K562 (cell line): ENCODE data around the gene TELO2. TPM values are rescaled to one million over a fixed set of nuclear protein-coding genes. Genes with fewer than 3 reads are reported as not detected.

ENCODE experiments used
- ATAC-seq: fragments of 200-7000 bp; cut with Tn5 transposase; 3 replicates; pipeline ENCODE4 v1.9.1; 2020; ENCODE audit warnings: moderate library complexity
- BruUV-seq: library from RNA; stranded (reverse); fragments of 400-500 nt; replicated peaks from 2 replicates; lab custom pipeline; 2021; lab: Mats Ljungman, UMichigan
- CTCF ChIA-PET: fragments of 300-600 bp; formaldehyde crosslinking; extraction: SDS; loops from one replicate; lab custom pipeline; 2021; ENCODE audit warnings: low intra/inter-chr PET ratio; lab: Yijun Ruan, JAX
- POLR2A ChIA-PET: fragments of 300-600, 350-650 bp; sonication (Branson Sonifier 250); formaldehyde crosslinking; extraction: SDS; loops from one replicate; lab custom pipeline; 2021; ENCODE audit warnings: antibody characterized with exemption, inconsistent platforms; lab: Yijun Ruan, JAX
- DNase-seq, 4 experiments: peaks; one replicate each; pipeline versions ENCODE4 v3.0.0 to v3.0.0-alpha.2; 2011 to 2018; ENCODE audit warnings: low spot score in 3 of 4, mixed read lengths in 3 of 4; ENCODE audit errors: extremely low read depth in 1 of 4
- FAIRE-seq: peaks from 2 replicates; lab custom pipeline; 2011; peaks lifted over from hg19 to GRCh38; lab: Jason Lieb, UNC
- H2AFZ ChIP-seq: 2 replicates; pipeline ENCODE4 v1.6.0; 2011; ENCODE audit warnings: low read depth, low read length, control low read depth, inconsistent platforms
- H3K27ac ChIP-seq: fragments of 200-600 bp; 3 replicates; pipeline ENCODE4 v1.8.0; 2011; ENCODE audit warnings: low read depth, mild to moderate bottlenecking, control low read depth, inconsistent platforms, low read length, moderate library complexity, mixed read lengths; ENCODE audit errors: extremely low read depth
- H3K27me3 ChIP-seq, 2 experiments: fragments of 300-600 bp in 1 of 2; 2 replicates in 1 of 2; 3 replicates in 1 of 2; pipeline versions ENCODE4 v1.6.0 to v1.8.0; 2011; ENCODE audit warnings: inconsistent platforms in 2 of 2, low read length in 2 of 2, mild to moderate bottlenecking in 1 of 2, mixed read lengths in 1 of 2, moderate library complexity in 1 of 2; ENCODE audit not compliant: control insufficient read depth in 2 of 2, insufficient read depth in 2 of 2
- H3K36me3 ChIP-seq: fragments of 300-600 bp; 3 replicates; pipeline ENCODE4 v1.8.0; 2011; ENCODE audit warnings: mild to moderate bottlenecking, low read length, inconsistent platforms; ENCODE audit not compliant: control insufficient read depth, insufficient read depth
- H3K4me1 ChIP-seq, 2 experiments: fragments of 200-600 bp in 1 of 2; replicated peaks in 1 of 2; 2 replicates in 1 of 2; 3 replicates in 1 of 2; pipeline versions ENCODE4 v1.5.1 to v1.8.0; 2011; ENCODE audit warnings: inconsistent platforms in 2 of 2, low read length in 2 of 2, mild to moderate bottlenecking in 1 of 2, mixed read lengths in 1 of 2, moderate library complexity in 1 of 2; ENCODE audit not compliant: control insufficient read depth in 2 of 2, insufficient read depth in 2 of 2
- H3K4me2 ChIP-seq: 2 replicates; pipeline ENCODE4 v1.6.1; 2011; ENCODE audit warnings: low read length, control low read depth, inconsistent platforms, mixed read lengths; ENCODE audit not compliant: insufficient read depth
- H3K4me3 ChIP-seq: fragments of 200-600 bp; sonication (generic), shearing (Covaris generic); 2 replicates; pipeline ENCODE4 v1.5.1; 2016; ENCODE audit warnings: control low read depth, inconsistent platforms
- H3K79me2 ChIP-seq: fragments of 200-600 bp; 3 replicates; pipeline ENCODE4 v1.8.0; 2011; ENCODE audit warnings: low read length, inconsistent platforms; ENCODE audit not compliant: control insufficient read depth, insufficient read depth
- H3K9ac ChIP-seq, 2 experiments: 2 replicates each; pipeline versions ENCODE4 v1.6.0 to v1.6.1; 2011; ENCODE audit warnings: low read depth in 2 of 2, low read length in 2 of 2, control low read depth in 1 of 2, inconsistent platforms in 1 of 2, mild to moderate bottlenecking in 1 of 2, mixed read lengths in 1 of 2; ENCODE audit not compliant: insufficient read depth in 1 of 2
- H3K9me1 ChIP-seq: one replicate; pipeline ENCODE4 v1.6.0; 2011; ENCODE audit warnings: inconsistent platforms, mild to moderate bottlenecking, low read length, moderate library complexity; ENCODE audit not compliant: control insufficient read depth, insufficient read depth
- H3K9me3 ChIP-seq: replicated peaks from 2 replicates; pipeline ENCODE4 v1.5.1; 2011; ENCODE audit warnings: low read depth, low read length, inconsistent platforms; ENCODE audit not compliant: control insufficient read depth, insufficient read depth
- H4K20me1 ChIP-seq: replicated peaks from 2 replicates; pipeline ENCODE4 v1.6.1; 2011; ENCODE audit warnings: low read length, inconsistent platforms, mixed read lengths; ENCODE audit not compliant: control insufficient read depth, insufficient read depth
- E2F3 ChIP-seq: fragments of 250-450 bp; sonication (Bioruptor Pico); IDR thresholded peaks from 2 replicates; pipeline ENCODE4 v1.4.0; 2020; ENCODE audit warnings: mild to moderate bottlenecking
- L3MBTL2 ChIP-seq: fragments of 450-650 bp; IDR thresholded peaks from 2 replicates; pipeline ENCODE4 v1.6.1; 2016; ENCODE audit warnings: mild to moderate bottlenecking, moderate library complexity
- MIER1 ChIP-seq: fragments of 450-650 bp; IDR thresholded peaks from 2 replicates; pipeline ENCODE4 v1.6.1; 2016; ENCODE audit warnings: antibody characterized with exemption, mild to moderate bottlenecking, low read depth
- NCOA1 ChIP-seq: fragments of 450-650 bp; IDR thresholded peaks from 2 replicates; pipeline ENCODE4 v1.6.1; 2016; ENCODE audit warnings: low read depth
- PML ChIP-seq: IDR thresholded peaks from 2 replicates; pipeline ENCODE4 v1.6.1; 2012; ENCODE audit warnings: low read length, inconsistent platforms
- PRMT5 ChIP-seq: sonication (generic); formaldehyde crosslinking; IDR thresholded peaks from 2 replicates; pipeline ENCODE4 v1.5.0; 2020; ENCODE audit warnings: missing genetic modification reagents
- RBFOX2 ChIP-seq: fragments of 200-400 bp; formaldehyde crosslinking; IDR thresholded peaks from 2 replicates; pipeline ENCODE4 v1.6.1; 2017; ENCODE audit warnings: low read depth, mild to moderate bottlenecking, low read length, moderate library complexity
- ZNF511 ChIP-seq: sonication (generic); formaldehyde crosslinking; IDR thresholded peaks from 2 replicates; pipeline ENCODE4 v1.8.0; 2022; ENCODE audit warnings: mild to moderate bottlenecking, missing genetic modification reagents
- ZSCAN32 ChIP-seq: fragments of 450-650 bp; formaldehyde crosslinking; IDR thresholded peaks from 2 replicates; pipeline ENCODE4 v1.4.0; 2020; ENCODE audit warnings: mild to moderate bottlenecking, moderate library complexity
- WGBS: fragments of 100-300 bp; shearing (Covaris generic); methylation state at CpG from one replicate; pipeline ENCODE4 v1.1.6; 2016; ENCODE audit warnings: low coverage, mixed read lengths; ENCODE audit not compliant: insufficient coverage; ENCODE audit errors: missing lambda C conversion rate; 5-methylcytosine and 5-hydroxymethylcytosine counted together
- in situ Hi-C: fragments of 300-500 bp; cut with MboI; formaldehyde crosslinking; loops from 4 replicates; pipeline ENCODE4 v1.15.0; 2018; ENCODE audit warnings: inconsistent platforms, mixed read lengths
- intact Hi-C: fragments of 100-400 bp; cut with micrococcal nuclease; formaldehyde crosslinking; loops from 2 replicates; pipeline ENCODE4 v1.14.2; 2022
- polyA plus RNA-seq, 8 experiments: library from polyadenylated mRNA; depleted of rRNA in 4 of 8; stranded (reverse) in 5 of 8; unstranded in 3 of 8; fragments of >200 nt; fragmentation: Nextera tagmentation in 2 of 8; fragmentation: Illumina TruSeq in 1 of 8; extraction: Ambion mirVana in 2 of 8; extraction: Trizol in 1 of 8; gene quantifications; 2 replicates each; pipeline versions ENCODE4 v1.2.1 to v1.2.3, GENCODE V29; 2011 to 2014; ENCODE audit warnings: inconsistent platforms in 1 of 8, missing spikeins in 1 of 8
- total RNA-seq, 7 experiments: library from RNA; depleted of rRNA in 6 of 7; stranded (reverse); fragments of >200 nt in 6 of 7; fragmentation: Illumina TruSeq in 2 of 7; extraction: Trizol in 2 of 7; gene quantifications; 2 replicates each; pipeline versions ENCODE4 v1.2.1 to v1.2.3, GENCODE V29; 2011 to 2021; ENCODE audit warnings: low replicate concordance in 1 of 7

The TELO2 gene
- total and polyA plus RNA-seq, 9 of the 15 experiments (the other 6 are each of a cell fraction or from before 2014, with no cell fraction given): 0.51 to 91.8 (median 14.5) TPM

GRCh38 chr16:1469693-1470201, 23.4 kb upstream of the TELO2 start:
- H3K9me1 ChIP-seq: peaks cover 6% of the 10 kb centered on the region
- WGBS: 81% methylated on average over 20 of the region's 20 CpGs
- DNase-seq (no peak), FAIRE-seq (no peak), ATAC-seq (no peak)
- peak overlapping the region in 1 of 2 experiments; percentile 6; a peak in 1 of 4 replicates for H3K9ac ChIP-seq
- H3K4me3 ChIP-seq: no peak overlapping the region
- ChIA-PET CTCF (no interaction called here), POLR2A (interaction anchor here (0.7 kb wide), 1 partner anchor 23 kb away, joined by 3 read pairs; no protein-coding TSS in a partner anchor)
- in situ Hi-C loops: no loop called here
- TF ChIP-seq PML (no peak), NCOA1 (no peak), RBFOX2 (no peak), MIER1 (no peak), L3MBTL2 (no peak), ZNF511 (CRISPR knock-in tag) (no peak), ZSCAN32 (CRISPR knock-in tag) (no peak), PRMT5 (CRISPR knock-in tag) (no peak), E2F3 (no peak)
- intact Hi-C loops: no loop called here
- no peaks in the 10 kb centered on the region for H3K27me3 ChIP-seq
- no TSS peak for BruUV-seq
- peaks cover 78% of the 10 kb centered on the region for H3K79me2 ChIP-seq
- no peak overlapping the region for H3K4me2 ChIP-seq
- no peaks in the 10 kb centered on the region for H3K9me3 ChIP-seq
- H2AFZ ChIP-seq: no peak overlapping the region
- H4K20me1 ChIP-seq: peaks cover 10% of the 10 kb centered on the region
- H3K36me3 ChIP-seq: peaks cover 10% of the 10 kb centered on the region; the same call in 1 of the 3 replicates
- no peak overlapping the region for H3K27ac ChIP-seq
- peaks cover 32 to 69% of the 10 kb centered on the region in 2 experiments; a peak in 4 of 5 replicates for H3K4me1 ChIP-seq
